Endodermal cell (in vitro differentiated cells): ENCODE data around the gene LRRC32. TPM values are rescaled to one million over a fixed set of nuclear protein-coding genes. Genes with fewer than 3 reads are reported as not detected.

Experiments
- DNase-seq: peaks from one replicate; pipeline ENCODE4 v3.0.0-alpha.2; 2017
- H3K27ac ChIP-seq: 2 replicates; pipeline ENCODE4 v1.5.1; 2013; ENCODE audit warnings: mild to moderate bottlenecking, low read depth, low read length, moderate library complexity
- H3K27me3 ChIP-seq: 2 replicates; pipeline ENCODE4 v1.6.1; 2013; ENCODE audit warnings: mild to moderate bottlenecking, low read length, moderate library complexity; ENCODE audit not compliant: insufficient read depth, control insufficient read depth, poor library complexity, severe bottlenecking
- H3K36me3 ChIP-seq: 2 replicates; pipeline ENCODE4 v1.7.0; 2013; ENCODE audit warnings: mild to moderate bottlenecking, low read length, moderate library complexity; ENCODE audit not compliant: control insufficient read depth, insufficient read depth
- H3K4me1 ChIP-seq: one replicate; pipeline ENCODE4 v1.7.0; 2013; ENCODE audit warnings: low read length; ENCODE audit not compliant: control insufficient read depth, insufficient read depth
- H3K4me3 ChIP-seq: 2 replicates; pipeline ENCODE4 v1.5.1; 2013; ENCODE audit warnings: mild to moderate bottlenecking, low read length, moderate library complexity
- H3K9ac ChIP-seq: 2 replicates; pipeline ENCODE4 v1.6.1; 2013; ENCODE audit warnings: mild to moderate bottlenecking, low read length, moderate library complexity; ENCODE audit not compliant: poor library complexity, severe bottlenecking; ENCODE audit errors: extremely low read depth
- H3K9me3 ChIP-seq: 2 replicates; pipeline ENCODE4 v1.6.1; 2013; ENCODE audit warnings: mild to moderate bottlenecking, low read length, moderate library complexity; ENCODE audit not compliant: control insufficient read depth
- H3K27ac Mint-ChIP-seq: 2 replicates; pipeline ENCODE4 v1.8.0; 2020; ENCODE audit warnings: mixed read lengths
- H3K27me3 Mint-ChIP-seq: 2 replicates; pipeline ENCODE4 v1.8.0; 2021; ENCODE audit warnings: mild to moderate bottlenecking, mixed read lengths; ENCODE audit not compliant: insufficient read depth
- H3K36me3 Mint-ChIP-seq: 2 replicates; pipeline ENCODE4 v1.8.0; 2020; ENCODE audit warnings: low read depth, mixed read lengths
- H3K4me1 Mint-ChIP-seq: 2 replicates; pipeline ENCODE4 v1.8.0; 2020; ENCODE audit warnings: mixed read lengths
- H3K4me3 Mint-ChIP-seq: 2 replicates; pipeline ENCODE4 v1.8.0; 2020; ENCODE audit warnings: mild to moderate bottlenecking, moderate library complexity, mixed read lengths
- H3K9me3 Mint-ChIP-seq: 2 replicates; pipeline ENCODE4 v1.8.0; 2020; ENCODE audit warnings: mild to moderate bottlenecking, mixed read lengths
- CTCF ChIP-seq: fragments of 200-600 bp; sonication (generic); conservative IDR thresholded peaks from 2 replicates; pipeline ENCODE4 v1.5.0; 2021; ENCODE audit warnings: antibody characterized with exemption, mild to moderate bottlenecking
- WGBS, 2 experiments: methylation state at CpG; one replicate each; pipeline versions ENCODE4 v1.1.5 to v1.1.7; 2013; ENCODE audit warnings: missing lambda C conversion rate in 2 of 2, mixed read lengths in 1 of 2; ENCODE audit not compliant: insufficient coverage in 1 of 2, insufficient read length in 1 of 2; 5-methylcytosine and 5-hydroxymethylcytosine counted together
- total RNA-seq, 2 donors: library from RNA; stranded (reverse); fragmentation: NEBNext Ultra II Directional in 1 of 2; extraction: Animal tissue kit (Norgen Biotek cat#: 25700) in 1 of 2; gene quantifications; 2 replicates in 1 of 2; 3 replicates in 1 of 2; pipeline ENCODE4 v1.2.1, GENCODE V29; 2021

LRRC32 gene
- total RNA-seq, 2 donors from 2014 or later = 1.3 to 1.6 TPM

- Mint-ChIP-seq H3K4me1 (peaks cover 16% of the 10 kb centered on the region), H3K36me3 (no peaks in the 10 kb centered on the region), H3K4me3 (no peak overlapping the region), H3K27me3 (peaks cover 2% of the 10 kb centered on the region), H3K9me3 (peaks cover 7% of the 10 kb centered on the region), H3K27ac (no peak overlapping the region)
- no peaks in the 10 kb centered on the region for H3K9me3 ChIP-seq
- WGBS, 2 experiments = 88 to 93% methylated on average over 11 to 14 of the region's 14 CpGs
- H3K4me3 ChIP-seq = no peak overlapping the region
- no peaks in the 10 kb centered on the region for H3K4me1 ChIP-seq
- H3K27ac ChIP-seq = no peak overlapping the region
- no peaks in the 10 kb centered on the region for H3K36me3 ChIP-seq
- TF ChIP-seq CTCF = no peak
- no peak overlapping the region for H3K9ac ChIP-seq
- DNase-seq = peak; percentile 35
- H3K27me3 ChIP-seq = no peaks in the 10 kb centered on the region
These were observed 32.9 kb downstream of the LRRC32 start for GRCh38 chr11:76637491-76638269.

DNA sequence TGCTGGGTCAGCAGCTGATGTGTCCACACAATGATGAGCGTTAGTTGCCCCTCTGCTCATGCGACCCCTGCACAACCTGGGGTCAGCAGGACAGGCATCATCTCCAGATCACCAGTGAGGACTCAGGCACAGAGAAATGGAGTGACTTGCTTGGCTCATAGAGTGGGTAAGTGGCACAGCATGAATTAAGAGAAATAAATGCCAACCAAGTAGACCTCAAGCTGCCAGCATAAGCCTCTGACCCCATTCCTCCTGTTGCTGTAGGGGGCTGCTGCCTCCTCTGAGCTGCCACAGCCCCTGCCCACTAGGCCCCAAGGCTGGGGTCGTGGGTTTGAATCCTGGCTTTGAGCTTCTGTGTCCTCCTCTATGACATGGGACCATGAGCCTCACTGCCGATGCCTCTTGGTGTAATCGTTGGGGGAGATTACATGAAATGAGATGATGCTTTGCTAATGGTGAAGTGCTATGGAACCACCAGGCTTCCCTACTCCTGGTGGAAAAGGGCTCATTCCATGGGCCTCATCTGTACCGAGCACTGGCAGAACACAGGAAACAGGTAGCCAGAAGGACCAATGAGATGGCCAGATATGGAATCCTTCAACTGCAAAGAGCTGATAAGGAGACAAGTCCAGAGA lies 33.6 kb downstream of the LRRC32 start:
- H3K27ac ChIP-seq = no peak overlapping the region
- H3K27me3 ChIP-seq = no peaks in the 10 kb centered on the region
- H3K27me3 Mint-ChIP-seq = peaks cover 2% of the 10 kb centered on the region
- peaks cover 7% of the 10 kb centered on the region for H3K9me3 Mint-ChIP-seq
- H3K4me1 Mint-ChIP-seq = peaks cover 16% of the 10 kb centered on the region
- no peaks in the 10 kb centered on the region for H3K36me3 Mint-ChIP-seq
- no peak overlapping the region for H3K27ac Mint-ChIP-seq
- H3K4me1 ChIP-seq = no peaks in the 10 kb centered on the region
- DNase-seq = no peak
- WGBS, 2 experiments = 92% methylated on average over 5 to 6 of the region's 6 CpGs
- no peak overlapping the region for H3K9ac ChIP-seq
- no peak overlapping the region for H3K4me3 ChIP-seq
- no peak overlapping the region for H3K4me3 Mint-ChIP-seq
- no peaks in the 10 kb centered on the region for H3K36me3 ChIP-seq
- H3K9me3 ChIP-seq = no peaks in the 10 kb centered on the region
- TF ChIP-seq CTCF = no peak

DNA sequence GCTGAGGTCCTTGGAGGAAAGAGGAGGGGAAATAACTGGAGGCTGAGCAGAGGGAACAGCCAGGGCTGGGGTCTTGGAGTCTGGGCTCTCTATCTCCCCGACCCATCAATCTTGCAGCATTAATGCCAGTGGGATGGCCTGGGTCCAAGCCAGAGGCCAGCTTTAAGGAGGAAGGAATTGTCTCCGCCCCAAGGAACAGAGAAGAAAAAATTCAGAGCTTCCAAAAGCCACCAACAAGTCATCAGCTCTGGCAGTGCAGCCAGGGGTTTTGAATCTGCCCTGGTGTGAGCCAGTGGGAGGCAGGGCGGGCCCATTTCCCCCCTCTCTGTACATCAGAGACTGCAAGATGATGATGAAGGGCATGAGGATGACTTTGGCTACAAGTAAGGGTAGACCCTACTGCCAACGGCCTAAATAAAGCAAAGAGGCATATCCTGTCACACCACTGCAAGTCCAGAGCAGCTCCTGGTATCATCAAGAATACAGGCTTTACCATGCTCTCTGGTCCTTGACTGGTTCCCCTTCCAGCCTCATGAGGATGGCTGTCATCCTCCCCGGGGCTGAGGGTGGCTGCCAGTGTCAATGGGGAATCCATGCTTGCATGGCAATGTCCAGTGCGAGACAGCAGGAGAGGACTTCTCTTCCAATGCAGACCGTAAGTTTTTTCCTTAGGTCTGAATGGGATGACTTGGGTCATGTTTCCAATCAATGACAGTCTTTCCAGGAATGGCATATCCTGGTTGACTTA lies 34.4 kb downstream of the LRRC32 start:
- peak; percentile 30 for DNase-seq
- peaks cover 9% of the 10 kb centered on the region for H3K9me3 Mint-ChIP-seq
- H3K4me3 Mint-ChIP-seq = no peak overlapping the region
- no peaks in the 10 kb centered on the region for H3K36me3 Mint-ChIP-seq
- Histone ChIP-seq H3K9me3 (no peaks in the 10 kb centered on the region), H3K9ac (no peak overlapping the region), H3K4me1 (no peaks in the 10 kb centered on the region), H3K36me3 (no peaks in the 10 kb centered on the region), H3K4me3 (no peak overlapping the region), H3K27ac (no peak overlapping the region), H3K27me3 (no peaks in the 10 kb centered on the region)
- peaks cover 16% of the 10 kb centered on the region for H3K4me1 Mint-ChIP-seq
- peaks cover 2% of the 10 kb centered on the region for H3K27me3 Mint-ChIP-seq
- no peak for TF ChIP-seq CTCF
- 92 to 93% methylated on average over 4 to 7 of the region's 7 CpGs for WGBS, 2 experiments
- no peak overlapping the region for H3K27ac Mint-ChIP-seq
